NB4 (cell line): ENCODE measurements around the gene PIPOX.

Experiments
- DNase-seq: peaks from one replicate; pipeline ENCODE4 v3.0.0; 2010; ENCODE audit warnings: low read depth
- H3K4me3 ChIP-seq: one replicate; pipeline ENCODE4 v1.5.1; 2011; ENCODE audit warnings: mild to moderate bottlenecking, low read depth, low read length, moderate library complexity
- MYC ChIP-seq: IDR thresholded peaks from 2 replicates; pipeline ENCODE4 v1.6.1; 2011; ENCODE audit warnings: low read depth, low read length
- POLR2A ChIP-seq: IDR thresholded peaks from 2 replicates; pipeline ENCODE4 v1.6.1; 2011; ENCODE audit warnings: mild to moderate bottlenecking; ENCODE audit not compliant: insufficient read length; ENCODE audit errors: extremely low read depth
- TF ChIP-seq, protein P1 (sequence below): IDR thresholded peaks from one replicate; pipeline ENCODE4 v1.5.1; 2012; ENCODE audit warnings: low read depth, low read length
- TF ChIP-seq, protein P2 (sequence below): IDR thresholded peaks from 2 replicates; pipeline ENCODE4 v1.6.1; 2011; ENCODE audit warnings: low read depth, low read length

The PIPOX gene

DNA sequence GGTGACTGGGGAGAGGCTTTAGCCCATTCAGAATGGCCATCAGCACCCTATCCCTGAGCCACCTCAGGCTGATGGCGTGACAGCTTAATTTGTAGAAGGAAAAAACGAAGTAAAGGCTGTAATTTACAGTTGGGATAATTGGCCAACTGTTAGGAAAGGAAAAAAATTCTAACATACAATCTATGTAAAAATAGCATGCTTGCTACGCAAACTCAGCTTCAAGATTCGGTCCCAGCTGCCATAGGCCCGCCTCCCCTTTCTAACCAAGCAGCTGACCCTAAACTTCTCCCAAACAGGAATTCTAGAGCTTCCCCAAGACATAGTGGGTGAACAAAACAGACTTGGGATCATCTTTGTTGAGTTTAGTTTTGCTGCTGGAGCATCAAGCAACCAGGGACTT, 42.0 kb upstream of the PIPOX start:
- TF ChIP-seq POLR2A (no peak), MYC (no peak)
- TF ChIP-seq, protein P1, sequence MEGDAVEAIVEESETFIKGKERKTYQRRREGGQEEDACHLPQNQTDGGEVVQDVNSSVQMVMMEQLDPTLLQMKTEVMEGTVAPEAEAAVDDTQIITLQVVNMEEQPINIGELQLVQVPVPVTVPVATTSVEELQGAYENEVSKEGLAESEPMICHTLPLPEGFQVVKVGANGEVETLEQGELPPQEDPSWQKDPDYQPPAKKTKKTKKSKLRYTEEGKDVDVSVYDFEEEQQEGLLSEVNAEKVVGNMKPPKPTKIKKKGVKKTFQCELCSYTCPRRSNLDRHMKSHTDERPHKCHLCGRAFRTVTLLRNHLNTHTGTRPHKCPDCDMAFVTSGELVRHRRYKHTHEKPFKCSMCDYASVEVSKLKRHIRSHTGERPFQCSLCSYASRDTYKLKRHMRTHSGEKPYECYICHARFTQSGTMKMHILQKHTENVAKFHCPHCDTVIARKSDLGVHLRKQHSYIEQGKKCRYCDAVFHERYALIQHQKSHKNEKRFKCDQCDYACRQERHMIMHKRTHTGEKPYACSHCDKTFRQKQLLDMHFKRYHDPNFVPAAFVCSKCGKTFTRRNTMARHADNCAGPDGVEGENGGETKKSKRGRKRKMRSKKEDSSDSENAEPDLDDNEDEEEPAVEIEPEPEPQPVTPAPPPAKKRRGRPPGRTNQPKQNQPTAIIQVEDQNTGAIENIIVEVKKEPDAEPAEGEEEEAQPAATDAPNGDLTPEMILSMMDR: no peak
- TF ChIP-seq, protein P2, sequence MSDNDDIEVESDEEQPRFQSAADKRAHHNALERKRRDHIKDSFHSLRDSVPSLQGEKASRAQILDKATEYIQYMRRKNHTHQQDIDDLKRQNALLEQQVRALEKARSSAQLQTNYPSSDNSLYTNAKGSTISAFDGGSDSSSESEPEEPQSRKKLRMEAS: no peak
- no peak for DNase-seq
- no peak overlapping the region for H3K4me3 ChIP-seq

- no peak for TF ChIP-seq MYC
- TF ChIP-seq, protein P2: no peak
- TF ChIP-seq, protein P1: no peak
- no peak for TF ChIP-seq POLR2A
- no peak overlapping the region for H3K4me3 ChIP-seq
- no peak for DNase-seq
Observed at GRCh38 chr17:29002811-29003210, 40.1 kb upstream of the PIPOX start.

DNA sequence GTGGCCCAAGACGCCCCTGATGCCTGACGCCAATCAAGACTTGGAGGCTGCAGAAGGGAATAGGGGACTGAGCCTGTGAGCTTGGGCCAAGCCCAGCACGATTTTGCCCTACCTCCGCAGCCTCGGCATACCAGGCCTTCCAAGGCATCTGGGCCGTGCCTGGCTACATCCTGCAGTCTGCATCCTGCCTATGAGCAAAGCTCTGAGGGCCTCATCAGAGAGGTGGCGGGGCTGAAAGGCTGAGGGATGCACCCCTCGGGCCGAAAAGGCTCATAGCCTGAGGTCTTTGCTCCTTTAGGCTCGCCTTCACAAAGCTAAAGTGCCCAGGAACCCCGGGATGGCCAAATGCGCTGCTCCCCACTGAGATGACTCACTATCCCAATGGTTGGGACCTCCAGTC, 39.7 kb upstream of the PIPOX start:
- DNase-seq: no peak
- TF ChIP-seq POLR2A (no peak), MYC (no peak)
- TF ChIP-seq, protein P2: no peak
- TF ChIP-seq, protein P1: no peak
- no peak overlapping the region for H3K4me3 ChIP-seq

GRCh38 chr17:29004081-29004692, 38.8 kb upstream of the PIPOX start:
- H3K4me3 ChIP-seq: no peak overlapping the region
- DNase-seq: peak; percentile 35
- TF ChIP-seq MYC (no peak), POLR2A (no peak)
- TF ChIP-seq, protein P1: no peak
- TF ChIP-seq, protein P2: no peak

- no peak within 1 kb of the TSS for H3K4me3 ChIP-seq
- TF ChIP-seq, protein P2: peak; percentile 36; the same call in 1 of the 2 replicates
- TF ChIP-seq MYC: no peak
- peak; percentile 78 for DNase-seq
Observed at GRCh38 chr17:29005936-29006511, 36.9 kb upstream of the PIPOX start, which contains the start of gene SEZ6. Gene SEZ6, minus strand, starts transcription at chr17:29006033. Its CDS starts 164 bp downstream, at chr17:29005869.

DNA sequence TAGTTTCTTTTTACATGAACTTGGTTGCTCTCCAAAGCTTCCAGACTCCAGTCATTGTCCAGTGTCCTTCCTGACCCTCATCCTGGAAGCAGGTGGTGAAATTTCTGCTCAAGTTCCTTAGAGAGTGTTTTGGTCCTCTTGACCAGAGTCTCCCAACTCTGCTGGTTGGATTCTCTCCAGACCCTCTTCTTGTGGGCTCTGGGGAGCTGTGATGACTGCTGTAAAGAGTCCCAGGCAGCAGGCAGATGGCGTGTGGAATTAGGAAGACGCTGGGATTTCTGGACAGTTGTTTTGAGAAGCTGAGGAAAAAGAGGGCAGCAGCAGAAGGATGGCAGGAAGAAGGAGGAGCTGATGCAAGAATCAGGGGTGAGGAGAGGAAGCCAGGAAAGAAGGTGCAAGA, 35.5 kb upstream of the PIPOX start:
- TF ChIP-seq, protein P1: no peak
- no peak for TF ChIP-seq MYC
- TF ChIP-seq POLR2A: no peak
- TF ChIP-seq, protein P2: no peak
- no peak for DNase-seq
- H3K4me3 ChIP-seq: no peak overlapping the region
